Mesendoderm (in vitro differentiated cells): Measurements from ENCODE around the gene NCBP2L. TPM values are rescaled to one million over a fixed set of nuclear protein-coding genes. Genes with fewer than 3 reads are reported as not detected.

Source experiments
- DNase-seq: peaks from one replicate; pipeline ENCODE4 v3.0.0; 2013
- H2AK5ac ChIP-seq: 2 replicates; pipeline ENCODE4 v1.6.1; 2013; ENCODE audit warnings: low read length, inconsistent platforms
- H2BK120ac ChIP-seq: 2 replicates; pipeline ENCODE4 v1.6.1; 2013; ENCODE audit warnings: low read depth, mild to moderate bottlenecking, low read length, moderate library complexity, mixed read lengths
- H2BK15ac ChIP-seq: replicated peaks from 2 replicates; pipeline ENCODE4 v1.6.1; 2013; ENCODE audit warnings: low read depth, mild to moderate bottlenecking, moderate library complexity
- H2BK5ac ChIP-seq: 2 replicates; pipeline ENCODE4 v1.6.1; 2013; ENCODE audit warnings: low read length, inconsistent platforms
- H3K18ac ChIP-seq: 2 replicates; pipeline ENCODE4 v1.6.1; 2013; ENCODE audit warnings: mild to moderate bottlenecking, low read length, mixed read lengths
- H3K23ac ChIP-seq: one replicate; pipeline ENCODE4 v1.6.1; 2013; ENCODE audit warnings: low read length
- H3K27ac ChIP-seq: 2 replicates; pipeline ENCODE4 v1.5.1; 2013; ENCODE audit warnings: low read depth, mild to moderate bottlenecking, inconsistent platforms, low read length, moderate library complexity
- H3K27me3 ChIP-seq: 2 replicates; pipeline ENCODE4 v1.6.1; 2013; ENCODE audit warnings: low read length, control low read depth, mild to moderate bottlenecking, inconsistent platforms; ENCODE audit not compliant: insufficient read depth, poor library complexity
- H3K36me3 ChIP-seq: 2 replicates; pipeline ENCODE4 v1.6.1; 2013; ENCODE audit warnings: low read length, inconsistent platforms; ENCODE audit not compliant: control insufficient read depth, insufficient read depth
- H3K4ac ChIP-seq: one replicate; pipeline ENCODE4 v1.6.1; 2013; ENCODE audit warnings: low read depth, mild to moderate bottlenecking, low read length, moderate library complexity
- H3K4me1 ChIP-seq: 2 replicates; pipeline ENCODE4 v1.6.1; 2013; ENCODE audit warnings: low read depth, low read length, inconsistent platforms; ENCODE audit not compliant: control insufficient read depth
- H3K4me2 ChIP-seq: 2 replicates; pipeline ENCODE4 v1.6.1; 2013; ENCODE audit warnings: low read length
- H3K4me3 ChIP-seq: 2 replicates; pipeline ENCODE4 v1.5.1; 2013; ENCODE audit warnings: mild to moderate bottlenecking, low read length
- H3K56ac ChIP-seq: one replicate; pipeline ENCODE4 v1.6.1; 2013; ENCODE audit warnings: low read length
- H3K79me1 ChIP-seq: 2 replicates; pipeline ENCODE4 v1.6.1; 2013; ENCODE audit warnings: low read length, inconsistent platforms
- H3K79me2 ChIP-seq: 2 replicates; pipeline ENCODE4 v1.6.1; 2013; ENCODE audit warnings: mild to moderate bottlenecking, low read length; ENCODE audit not compliant: control insufficient read depth, insufficient read depth
- H3K9ac ChIP-seq: 2 replicates; pipeline ENCODE4 v1.6.1; 2013; ENCODE audit warnings: low read length, inconsistent platforms
- H4K5ac ChIP-seq: one replicate; pipeline ENCODE4 v1.6.1; 2013; ENCODE audit warnings: low read length
- H4K8ac ChIP-seq: one replicate; pipeline ENCODE4 v1.6.1; 2013; ENCODE audit warnings: low read depth, mild to moderate bottlenecking, control low read depth, low read length, moderate library complexity
- WGBS: extraction: QIAGEN DNeasy Blood & Tissue Kit; methylation state at CpG from one replicate; pipeline ENCODE4 v1.1.7; 2013; ENCODE audit warnings: low lambda C conversion rate, missing lambda C conversion rate; ENCODE audit not compliant: insufficient coverage; ENCODE audit errors: extremely low coverage; 5-methylcytosine and 5-hydroxymethylcytosine counted together
- polyA plus RNA-seq, 2 experiments: library from polyadenylated mRNA; stranded (reverse); fragments of 200-250 nt; gene quantifications; one replicate each; pipeline ENCODE4 v1.2.3, GENCODE V29; 2013

NCBP2L gene
- not detected for polyA plus RNA-seq (2013, experiment 1 of 2)
- polyA plus RNA-seq (2013, experiment 2 of 2) = not detected

DNA sequence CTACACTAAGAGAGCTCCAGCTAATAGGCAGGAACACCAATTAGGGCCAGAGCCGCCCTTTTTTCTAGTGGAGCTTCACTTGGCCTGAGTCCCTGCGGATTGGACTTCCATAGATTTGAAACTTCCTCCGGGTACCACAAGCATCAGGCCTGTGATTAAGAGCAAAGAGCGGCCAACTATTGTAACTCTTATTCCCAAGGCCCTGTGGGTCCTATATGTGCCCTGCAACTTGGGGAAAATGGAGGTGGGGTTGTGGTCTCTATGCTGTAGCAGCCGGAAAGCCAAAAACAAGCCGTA is at the start of gene NCBP2L:
Gene NCBP2L, plus strand, starts transcription at position 198 of the 297 bp plus-strand sequence. CDS start 16,488 bp downstream, outside the sequence.
- H3K18ac ChIP-seq = no peak within 1 kb of the TSS
- H3K27ac ChIP-seq = no peak within 1 kb of the TSS
- H3K79me1 ChIP-seq = no peaks in the 10 kb centered on the region
- H2BK120ac ChIP-seq = no peak within 1 kb of the TSS
- no peak within 1 kb of the TSS for H2BK5ac ChIP-seq
- no peak within 1 kb of the TSS for H3K23ac ChIP-seq
- no peak within 1 kb of the TSS for H4K5ac ChIP-seq
- no peak within 1 kb of the TSS for H2AK5ac ChIP-seq
- no peaks in the 10 kb centered on the region for H3K79me2 ChIP-seq
- H3K4me2 ChIP-seq = no peak within 1 kb of the TSS
- no peak within 1 kb of the TSS for H3K4me3 ChIP-seq
- no peak within 1 kb of the TSS for H3K4ac ChIP-seq
- no peak within 1 kb of the TSS for H3K56ac ChIP-seq
- peaks cover 8% of the 10 kb centered on the region for H3K27me3 ChIP-seq
- H3K4me1 ChIP-seq = no peaks in the 10 kb centered on the region
- H2BK15ac ChIP-seq = no peak within 1 kb of the TSS
- H4K8ac ChIP-seq = no peak within 1 kb of the TSS
- no peak for DNase-seq
- WGBS = no CpG with 5 or more reads among the region's 6 CpGs
- no peak within 1 kb of the TSS for H3K9ac ChIP-seq
- no peaks in the 10 kb centered on the region for H3K36me3 ChIP-seq

DNA sequence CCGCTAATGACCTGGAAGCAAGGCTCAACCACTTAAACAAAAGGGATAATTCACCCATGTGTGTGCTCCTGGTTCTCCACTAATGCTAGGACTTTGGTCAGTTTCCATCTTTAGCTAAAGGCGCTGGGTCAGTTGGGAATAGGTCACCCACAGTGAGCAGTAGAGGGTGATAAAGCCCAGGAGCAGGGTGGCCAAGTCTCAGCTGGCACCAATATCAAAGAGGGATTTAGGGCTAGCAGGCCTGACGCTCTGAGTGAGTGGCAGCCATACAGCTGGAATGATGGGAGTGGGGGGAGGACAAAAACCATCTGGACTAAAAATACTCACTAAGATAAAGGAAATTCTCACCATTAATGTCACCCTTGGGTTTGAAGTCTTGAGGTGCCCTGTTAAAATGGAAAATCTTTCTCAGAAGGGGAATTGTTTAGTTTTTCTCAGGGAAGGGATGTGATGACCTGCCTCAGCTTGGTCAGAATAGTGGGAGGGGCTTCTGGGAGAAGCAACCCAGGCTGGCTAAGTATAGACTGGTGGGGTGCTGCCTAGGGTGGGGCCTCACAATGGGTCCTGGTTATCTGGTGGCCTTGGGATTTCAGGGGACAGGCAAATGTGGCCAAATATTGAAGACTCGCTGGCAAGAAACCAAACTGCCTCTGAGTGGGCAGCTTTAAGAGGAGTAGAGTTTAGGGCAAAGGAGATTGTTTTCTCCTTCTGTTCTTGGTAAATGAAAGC is 49.0 kb upstream of the NCBP2L start:
- no peak overlapping the region for H3K56ac ChIP-seq
- no peak overlapping the region for H3K23ac ChIP-seq
- H3K79me2 ChIP-seq = no peaks in the 10 kb centered on the region
- H2BK5ac ChIP-seq = no peak overlapping the region
- no peak overlapping the region for H3K27ac ChIP-seq
- H3K79me1 ChIP-seq = no peaks in the 10 kb centered on the region
- no peaks in the 10 kb centered on the region for H3K36me3 ChIP-seq
- H4K8ac ChIP-seq = no peak overlapping the region
- H3K4me2 ChIP-seq = no peak overlapping the region
- no peak overlapping the region for H3K9ac ChIP-seq
- no peak overlapping the region for H2BK120ac ChIP-seq
- DNase-seq = no peak
- H3K4me3 ChIP-seq = no peak overlapping the region
- no peak overlapping the region for H3K18ac ChIP-seq
- no peak overlapping the region for H3K4ac ChIP-seq
- WGBS = no CpG with 5 or more reads among the region's 4 CpGs
- no peaks in the 10 kb centered on the region for H3K27me3 ChIP-seq
- no peaks in the 10 kb centered on the region for H3K4me1 ChIP-seq
- H4K5ac ChIP-seq = no peak overlapping the region
- no peak overlapping the region for H2AK5ac ChIP-seq
- H2BK15ac ChIP-seq = no peak overlapping the region

DNA sequence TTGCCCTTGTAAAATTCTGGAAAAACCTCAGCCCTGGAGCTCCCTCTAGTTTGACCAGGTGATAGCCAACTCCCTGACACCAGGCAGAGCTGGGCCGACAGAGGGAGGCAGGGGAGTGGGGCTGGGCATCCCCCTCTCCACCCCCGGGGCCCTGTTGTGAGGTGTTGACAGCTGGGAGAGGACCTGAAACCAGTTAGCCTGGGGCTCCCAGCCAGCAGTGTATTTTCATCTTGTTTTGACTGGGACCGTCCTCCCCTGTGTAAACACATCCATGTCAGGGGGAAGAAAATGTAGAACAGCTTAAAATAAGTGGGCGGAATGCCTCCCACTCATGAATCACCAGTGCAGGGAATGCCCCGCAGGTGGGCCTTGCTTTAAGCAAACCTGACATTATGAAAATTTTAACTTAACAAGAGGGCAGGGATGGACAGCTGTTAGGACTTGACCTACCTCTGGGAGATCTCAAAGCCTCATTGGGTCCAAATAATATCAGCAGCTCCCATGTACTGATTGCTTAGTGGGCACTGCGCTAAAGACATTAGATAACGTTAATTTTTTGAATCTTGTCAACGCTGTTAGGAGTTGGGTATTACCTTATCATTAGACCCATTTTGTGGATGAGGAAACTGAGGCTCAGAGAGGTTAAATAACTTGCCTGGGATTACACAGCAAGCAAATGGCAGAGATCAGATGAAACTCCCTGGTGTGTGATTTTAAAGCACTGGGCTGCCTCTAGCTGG is 47.8 kb upstream of the NCBP2L start:
- Histone ChIP-seq H3K79me1 (no peaks in the 10 kb centered on the region), H3K18ac (no peak overlapping the region), H4K5ac (no peak overlapping the region), H2BK120ac (no peak overlapping the region), H3K4me2 (no peak overlapping the region), H3K9ac (no peak overlapping the region), H3K4ac (no peak overlapping the region), H2BK15ac (no peak overlapping the region), H3K56ac (no peak overlapping the region), H3K27me3 (no peaks in the 10 kb centered on the region), H2AK5ac (no peak overlapping the region), H3K4me1 (no peaks in the 10 kb centered on the region), H3K79me2 (no peaks in the 10 kb centered on the region), H2BK5ac (no peak overlapping the region), H3K23ac (no peak overlapping the region), H4K8ac (no peak overlapping the region), H3K36me3 (no peaks in the 10 kb centered on the region), H3K27ac (no peak overlapping the region), H3K4me3 (no peak overlapping the region)
- peak; percentile 65 for DNase-seq
- no CpG with 5 or more reads among the region's 8 CpGs for WGBS

- H3K4me2 ChIP-seq = no peak overlapping the region
- H3K27ac ChIP-seq = no peak overlapping the region
- no peak overlapping the region for H3K18ac ChIP-seq
- no peak overlapping the region for H4K8ac ChIP-seq
- no peaks in the 10 kb centered on the region for H3K79me1 ChIP-seq
- no peak overlapping the region for H3K4ac ChIP-seq
- no peak overlapping the region for H3K23ac ChIP-seq
- no peak overlapping the region for H2BK15ac ChIP-seq
- H3K27me3 ChIP-seq = no peaks in the 10 kb centered on the region
- H3K9ac ChIP-seq = no peak overlapping the region
- H3K56ac ChIP-seq = no peak overlapping the region
- H3K36me3 ChIP-seq = no peaks in the 10 kb centered on the region
- WGBS = no CpG with 5 or more reads among the region's 1 CpG
- H2AK5ac ChIP-seq = no peak overlapping the region
- no peak overlapping the region for H2BK5ac ChIP-seq
- no peak for DNase-seq
- H2BK120ac ChIP-seq = no peak overlapping the region
- no peak overlapping the region for H3K4me3 ChIP-seq
- no peaks in the 10 kb centered on the region for H3K4me1 ChIP-seq
- no peak overlapping the region for H4K5ac ChIP-seq
- H3K79me2 ChIP-seq = no peaks in the 10 kb centered on the region
These were observed 47.3 kb upstream of the NCBP2L start for GRCh38 chrX:107730298-107730655.

DNA sequence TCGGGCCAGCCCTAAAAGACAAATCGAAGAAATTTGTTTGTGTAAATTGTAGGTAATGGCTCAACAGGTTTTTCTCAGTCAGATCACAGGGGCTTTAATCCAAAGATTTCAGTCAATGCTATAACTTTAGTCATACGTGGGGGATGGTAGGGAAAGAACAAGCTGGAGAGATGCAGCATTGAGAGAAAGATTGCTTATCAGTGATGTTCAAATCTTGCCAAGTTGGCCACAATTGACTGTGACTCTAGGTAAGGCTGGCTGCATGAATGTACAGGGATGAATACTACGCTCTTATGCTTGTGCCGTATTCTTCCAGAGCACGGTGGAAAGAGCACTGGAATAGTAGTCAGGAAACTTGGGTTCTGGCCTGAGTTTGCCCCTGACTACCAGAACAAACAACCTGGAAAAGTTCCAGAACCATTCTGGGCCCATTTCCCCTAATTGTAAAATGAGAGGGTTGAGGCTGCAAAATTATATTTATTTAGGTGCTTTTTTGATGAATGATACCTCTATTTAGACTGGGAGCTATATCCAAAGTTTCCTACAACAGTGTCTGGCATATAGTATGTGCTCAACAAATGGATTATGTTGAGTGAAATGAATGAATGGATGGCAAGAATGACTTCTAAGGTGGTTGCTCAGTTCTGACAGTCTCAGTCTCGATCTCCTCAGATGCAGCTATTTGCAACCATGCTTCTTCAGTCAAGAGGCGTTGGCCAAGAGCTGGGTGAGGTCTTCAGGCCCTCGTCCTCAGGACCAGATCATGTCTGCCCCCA is 46.4 kb upstream of the NCBP2L start:
- Histone ChIP-seq H2BK5ac (no peak overlapping the region), H2BK15ac (no peak overlapping the region), H3K36me3 (no peaks in the 10 kb centered on the region), H3K4me2 (no peak overlapping the region), H2BK120ac (peak overlapping the region; percentile 14), H3K27me3 (no peaks in the 10 kb centered on the region), H3K23ac (no peak overlapping the region), H3K27ac (no peak overlapping the region), H4K5ac (no peak overlapping the region), H3K4ac (no peak overlapping the region), H3K4me3 (no peak overlapping the region), H3K79me2 (no peaks in the 10 kb centered on the region), H2AK5ac (no peak overlapping the region), H3K4me1 (no peaks in the 10 kb centered on the region), H3K56ac (peak overlapping the region; percentile 54), H3K9ac (no peak overlapping the region), H3K18ac (no peak overlapping the region), H3K79me1 (no peaks in the 10 kb centered on the region), H4K8ac (no peak overlapping the region)
- no CpG with 5 or more reads among the region's 9 CpGs for WGBS
- DNase-seq = no peak
